RWPE1 (cell line): ENCODE data around the gene FBXO30.

Experiments
- CTCF ChIA-PET: fragments of 350-600 bp; sonication (Branson Sonifier 250); formaldehyde crosslinking; extraction: SDS; loops from one replicate; lab custom pipeline; 2021; lab: Yijun Ruan, JAX
- POLR2A ChIA-PET: fragments of 400-600 bp; formaldehyde crosslinking; extraction: SDS; loops from one replicate; lab custom pipeline; 2020; ENCODE audit warnings: antibody characterized with exemption; ENCODE audit not compliant: low non-redundant PET; lab: Yijun Ruan, JAX
- DNase-seq: peaks from one replicate; pipeline ENCODE4 v3.0.0; 2012; ENCODE audit warnings: low spot score
- H3K27ac ChIP-seq: fragments of 450-650 bp; 2 replicates; pipeline ENCODE4 v1.5.1; 2017
- CTCF ChIP-seq: fragments of 450-650 bp; conservative IDR thresholded peaks from 2 replicates; pipeline ENCODE4 v1.5.1; 2017; ENCODE audit warnings: low read depth, mild to moderate bottlenecking

FBXO30 gene

GRCh38 chr6:145814501-145815308 lies at the start of gene FBXO30:
Gene FBXO30 (minus strand): TSS chr6:145814795. CDS start chr6:145806405, 8,390 bp downstream.
- H3K27ac ChIP-seq = peak within 1 kb of the TSS; percentile 92
- POLR2A ChIA-PET = interaction anchor here (0.7 to 2.6 kb wide), 2 partner anchors 79 to 1743 kb away, joined by 5 to 17 read pairs; partner anchors contain the start of gene EPM2A
- CTCF ChIA-PET = interaction anchor here (1.1 kb wide), 1 partner anchor 12 kb away, joined by 5 read pairs; no protein-coding TSS in a partner anchor
- TF ChIP-seq CTCF = no peak
- peak; percentile 87 for DNase-seq

GRCh38 chr6:145863988-145864616 lies 49.5 kb upstream of the FBXO30 start:
- DNase-seq = no peak
- no peak overlapping the region for H3K27ac ChIP-seq
- ChIA-PET CTCF (no interaction called here), POLR2A (no interaction called here)
- no peak for TF ChIP-seq CTCF

- no peak overlapping the region for H3K27ac ChIP-seq
- ChIA-PET CTCF (no interaction called here), POLR2A (no interaction called here)
- no peak for DNase-seq
- no peak for TF ChIP-seq CTCF
These were observed 48.8 kb upstream of the FBXO30 start for GRCh38 chr6:145863366-145863765.

- TF ChIP-seq CTCF = no peak
- no peak overlapping the region for H3K27ac ChIP-seq
- ChIA-PET POLR2A (no interaction called here), CTCF (no interaction called here)
- DNase-seq = no peak
These were observed 46.0 kb upstream of the FBXO30 start for GRCh38 chr6:145860562-145860961.

GRCh38 chr6:145850671-145851070 lies 36.1 kb upstream of the FBXO30 start:
- CTCF ChIA-PET = no interaction called here
- H3K27ac ChIP-seq = no peak overlapping the region
- DNase-seq = no peak

GRCh38 chr6:145848541-145848940 lies 33.9 kb upstream of the FBXO30 start:
- no peak for TF ChIP-seq CTCF
- DNase-seq = no peak
- CTCF ChIA-PET = no interaction called here
- H3K27ac ChIP-seq = no peak overlapping the region
- POLR2A ChIA-PET = no interaction called here

More at GRCh38 chr6:145850671-145851070, 36.1 kb upstream of the FBXO30 start:
- POLR2A ChIA-PET = no interaction called here
- no peak for TF ChIP-seq CTCF
